A549 treated with AZD9567 at 1 μM for 4 hours (cell line): ENCODE measurements around the gene GPN2. TPM values are rescaled to one million over a fixed set of nuclear protein-coding genes. Genes with fewer than 3 reads are reported as not detected.

ENCODE experiments used
- total RNA-seq: library from RNA; stranded (reverse); fragments of 200-300 nt; extraction: Qiagen RNA extraction; gene quantifications from 5 replicates; pipeline ENCODE4 v1.2.3, GENCODE V29; 2022; ENCODE audit not compliant: insufficient read depth

GPN2 gene
- total RNA-seq, result 27.0 to 32.6 TPM (median 28.5 TPM) in 5 replicates

GRCh38 chr1:26889551-26890466 is at the start of gene GPN2:
GPN2 (minus strand) TSS chr1:26890283; CDS start chr1:26890096, 187 bp downstream.

GRCh38 chr1:26921540-26922430 is 31.7 kb upstream of the GPN2 start, which contains the start of gene NUDC:
NUDC (plus strand) TSS chr1:26921743; CDS start chr1:26921849, 106 bp downstream.

GRCh38 chr1:26913754-26914619 is 23.9 kb upstream of the GPN2 start, which contains the start of gene NR0B2:
NR0B2 (minus strand) TSS chr1:26913975; CDS start chr1:26913940, 35 bp downstream.

GRCh38 chr1:26900001-26900814 is 10.1 kb upstream of the GPN2 start, which contains the start of gene GPATCH3:
GPATCH3 (minus strand) TSS chr1:26900467; CDS start chr1:26900442, 25 bp downstream.

GRCh38 chr1:26862781-26863684 is 27.1 kb downstream of the GPN2 start, which contains the start of gene SFN:
SFN (plus strand) TSS chr1:26863149; CDS start chr1:26863213, 64 bp downstream.

GRCh38 chr1:26826261-26827105 is 63.6 kb downstream of the GPN2 start, which contains the start of gene ZDHHC18:
ZDHHC18 (plus strand) TSS chr1:26826688; CDS start chr1:26826805, 117 bp downstream.

Other genes with a start within 250 kb of the GPN2 start
- gene ARID1A, start 194.3 kb downstream of the GPN2 start, total RNA-seq, result 30.5 to 34.2 TPM (median 31.8 TPM) in 5 replicates
- 5.2 to 10.8 TPM (median 6.2 TPM) in 5 replicates for gene PIGV, start 102.3 kb downstream of the GPN2 start, total RNA-seq
- 37.8 to 41.1 TPM (median 39.8 TPM) in 5 replicates for gene ZDHHC18, start 63.6 kb downstream of the GPN2 start, total RNA-seq
- 451 to 650 TPM (median 573 TPM) in 5 replicates for gene SFN, start 27.1 kb downstream of the GPN2 start, total RNA-seq
- 9.7 to 10.3 TPM (median 10.0 TPM) in 5 replicates for gene GPATCH3, start 10.2 kb upstream of the GPN2 start, total RNA-seq
- gene NR0B2, start 23.7 kb upstream of the GPN2 start, total RNA-seq, result 0.09 to 0.12 TPM (median 0.11 TPM) in 3 of 5 replicates, not detected in the others
- 117 to 144 TPM (median 127 TPM) in 5 replicates for gene NUDC, start 31.5 kb upstream of the GPN2 start, total RNA-seq
- 0.05 to 0.15 TPM (median 0.13 TPM) in 3 of 5 replicates, not detected in the others for gene KDF1, start 70.2 kb upstream of the GPN2 start, total RNA-seq
- 188 to 268 TPM (median 262 TPM) in 5 replicates for gene TRNP1, start 103.4 kb upstream of the GPN2 start, total RNA-seq
- gene TENT5B, start 122.6 kb upstream of the GPN2 start, total RNA-seq, result 0.87 to 1.2 TPM (median 1.0 TPM) in 4 of 5 replicates, not detected in the other